GM19438 (cell line): ENCODE measurements around the gene OR5H6.
"Not testable (repeated sequence)": the region's sequence is repeated elsewhere in the genome, so short reads cannot be mapped to it uniquely, and the experiment has no call there.

Experiments
- ATAC-seq: cut with Tn5 transposase; IDR thresholded peaks from one replicate; pipeline ENCODE4 v1.9.1; 2021; ENCODE audit warnings: low read depth; ENCODE audit not compliant: unreplicated experiment

OR5H6 gene

DNA sequence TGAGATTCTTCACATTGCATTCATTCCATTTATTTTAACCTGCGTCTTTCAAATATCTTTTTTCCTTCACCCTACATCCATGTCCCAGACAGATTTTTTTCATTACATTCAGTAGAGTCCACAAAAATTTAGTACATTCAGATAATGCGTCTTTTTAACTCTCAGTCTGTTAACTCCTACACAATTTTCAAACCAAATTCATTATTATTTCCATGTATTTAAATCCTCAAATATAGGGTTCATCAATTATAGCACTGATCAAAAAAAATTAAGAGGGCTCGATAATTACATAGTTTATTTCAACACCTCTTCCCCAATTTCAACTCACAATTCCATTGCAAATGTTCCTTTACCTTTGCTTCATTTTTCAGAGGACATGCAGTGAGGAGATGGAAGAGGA, at the start of gene OR5H6:
Gene OR5H6, plus strand, starts transcription at position 301 of the 400 bp plus-strand sequence. Its CDS starts 89 bp downstream, at position 390.
- no peak for ATAC-seq

DNA sequence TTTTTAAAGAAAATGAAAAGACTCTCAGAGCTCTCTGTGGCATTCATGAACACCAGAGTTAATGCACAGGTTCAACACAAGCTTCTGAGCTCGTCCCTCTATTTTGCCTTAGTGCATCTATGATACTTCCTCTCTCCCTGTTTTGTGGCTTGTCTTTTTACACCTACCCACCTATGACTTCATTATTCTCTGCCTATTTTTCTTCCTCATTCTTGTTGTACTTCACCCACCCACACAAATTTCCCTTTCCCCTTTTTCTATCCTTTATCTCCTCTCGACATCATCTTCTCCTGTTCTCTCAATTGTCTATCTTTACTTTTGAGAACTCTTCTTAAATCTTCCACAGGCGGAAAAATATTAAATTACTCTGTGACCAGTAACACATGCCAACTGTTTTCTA, 49.0 kb upstream of the OR5H6 start:
- no peak for ATAC-seq

DNA sequence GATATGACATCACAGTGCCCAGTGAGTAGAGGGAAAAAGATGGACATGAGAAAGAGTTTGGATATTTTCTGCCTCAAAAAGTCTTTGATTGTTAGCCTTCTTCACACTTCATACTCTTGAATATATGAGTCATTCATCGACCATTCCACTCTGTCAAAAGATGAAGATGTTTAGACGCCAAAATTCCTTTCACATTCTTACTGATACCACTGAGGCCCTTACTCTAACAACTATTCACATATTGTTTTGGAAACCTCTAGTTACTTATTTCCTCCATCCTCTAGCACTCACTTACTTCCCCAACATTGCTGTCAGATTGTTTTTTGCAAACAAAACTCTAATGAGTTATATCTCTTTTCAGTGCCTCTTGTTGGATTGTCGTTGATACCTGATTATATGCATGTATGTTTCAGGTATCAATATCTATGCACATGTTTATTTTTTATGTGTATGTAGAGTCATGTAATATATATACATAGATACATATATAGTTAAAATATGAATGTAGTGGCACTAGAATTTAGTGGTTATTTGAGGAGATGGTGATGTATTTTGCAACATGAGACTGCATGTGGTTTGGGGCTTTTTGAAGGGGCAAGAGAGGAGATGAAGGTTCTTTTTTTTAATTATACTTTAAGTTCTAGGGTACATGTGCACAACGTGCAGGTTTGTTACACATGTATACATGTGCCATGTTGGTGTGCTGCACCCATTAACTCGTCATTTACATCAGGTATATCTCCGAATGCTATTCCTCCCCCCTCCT, 40.0 kb upstream of the OR5H6 start:
- ATAC-seq, result no peak

DNA sequence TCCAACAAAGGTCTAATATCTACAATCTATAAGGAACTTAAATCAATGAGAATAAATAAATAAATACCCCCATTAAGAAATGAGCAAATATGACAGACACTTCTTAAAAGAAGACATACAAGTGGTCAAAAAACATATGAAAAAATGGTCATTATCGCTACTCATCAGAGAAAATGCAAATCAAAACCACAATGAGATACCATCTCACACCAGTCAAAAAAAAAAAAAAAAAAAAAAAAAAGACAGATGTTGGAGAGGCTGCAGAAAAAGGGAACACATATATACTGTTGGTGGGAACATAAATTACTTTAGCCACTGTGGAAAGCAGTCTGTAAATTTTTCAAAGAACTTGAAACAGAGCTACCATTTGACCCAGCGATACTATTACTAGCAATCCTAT, 31.6 kb upstream of the OR5H6 start:
- ATAC-seq, result no peak

DNA sequence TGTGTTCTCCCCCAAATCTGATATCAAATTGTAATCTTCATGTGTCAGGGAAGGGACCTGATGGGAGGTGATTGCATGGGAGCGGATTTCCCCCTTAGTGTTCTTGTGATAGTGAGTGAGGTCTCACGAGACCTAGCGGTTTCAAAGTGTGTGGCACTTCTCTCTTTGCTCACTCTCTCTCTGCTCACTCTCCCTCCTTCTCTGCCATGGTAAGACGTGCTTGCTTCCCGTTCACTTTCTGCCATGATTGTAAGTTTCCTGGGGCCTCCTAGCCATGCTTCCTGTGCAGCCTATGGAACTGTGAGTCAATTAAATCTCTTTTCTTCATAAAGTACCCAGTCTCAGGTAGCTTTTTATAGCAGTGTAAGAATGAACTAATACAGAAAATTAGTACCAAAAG, 30.6 kb upstream of the OR5H6 start:
- ATAC-seq, result no peak

DNA sequence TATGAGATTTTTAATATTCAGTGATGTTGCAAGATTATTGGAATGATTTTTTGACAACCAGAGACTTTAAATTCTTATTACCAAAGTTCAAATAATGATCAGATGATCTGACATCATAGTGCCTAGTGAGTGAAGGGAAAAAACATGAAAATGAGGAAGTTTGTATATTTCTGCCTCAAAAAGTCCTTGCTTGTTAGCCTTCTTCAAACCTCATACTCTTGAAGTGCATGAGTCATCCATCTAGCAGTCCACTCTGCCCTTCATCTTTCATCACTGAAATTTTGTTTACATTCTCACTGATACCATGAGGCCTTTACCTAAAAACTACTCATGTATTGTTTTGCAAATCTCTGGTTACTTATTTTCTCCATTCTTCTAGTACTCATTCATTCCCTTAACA, 23.9 kb upstream of the OR5H6 start:
- no peak for ATAC-seq

DNA sequence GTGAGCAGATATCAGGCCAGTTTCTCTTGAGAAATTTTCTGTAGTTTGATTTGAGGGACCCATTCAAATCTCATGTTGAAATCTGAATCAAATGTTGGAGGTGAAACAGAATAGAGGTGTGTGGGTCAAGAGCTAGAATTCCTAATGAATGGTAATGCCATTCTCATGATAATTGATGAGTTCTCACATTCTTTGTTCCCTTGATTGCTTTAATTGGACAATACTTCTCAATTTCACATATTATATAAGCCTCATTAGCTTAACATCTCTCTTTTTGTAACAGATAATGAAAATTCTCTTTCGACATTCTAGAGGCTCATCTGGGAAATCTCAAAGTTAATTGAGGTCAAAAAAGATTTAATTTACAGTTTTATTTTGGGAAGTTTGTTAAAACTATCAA, 21.9 kb upstream of the OR5H6 start:
- no peak for ATAC-seq

DNA sequence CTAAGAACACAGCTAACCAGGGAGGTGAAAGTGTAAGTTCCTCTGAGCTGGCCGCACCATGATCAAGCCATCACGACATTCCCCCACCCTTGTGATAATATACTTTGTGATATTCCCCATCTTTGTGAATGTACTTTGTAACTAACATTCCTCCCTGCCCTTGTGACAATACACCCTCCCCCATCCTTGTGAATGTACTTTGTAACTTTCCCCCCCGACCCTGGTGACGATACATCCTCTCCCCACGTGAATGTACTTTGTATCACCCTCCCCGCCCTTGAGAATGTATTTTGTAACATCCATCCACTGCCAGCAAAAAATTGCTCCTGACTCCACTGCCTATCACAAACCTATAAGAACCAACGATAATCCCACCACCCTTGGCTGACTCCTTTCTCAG, 20.2 kb upstream of the OR5H6 start:
- no peak for ATAC-seq

DNA sequence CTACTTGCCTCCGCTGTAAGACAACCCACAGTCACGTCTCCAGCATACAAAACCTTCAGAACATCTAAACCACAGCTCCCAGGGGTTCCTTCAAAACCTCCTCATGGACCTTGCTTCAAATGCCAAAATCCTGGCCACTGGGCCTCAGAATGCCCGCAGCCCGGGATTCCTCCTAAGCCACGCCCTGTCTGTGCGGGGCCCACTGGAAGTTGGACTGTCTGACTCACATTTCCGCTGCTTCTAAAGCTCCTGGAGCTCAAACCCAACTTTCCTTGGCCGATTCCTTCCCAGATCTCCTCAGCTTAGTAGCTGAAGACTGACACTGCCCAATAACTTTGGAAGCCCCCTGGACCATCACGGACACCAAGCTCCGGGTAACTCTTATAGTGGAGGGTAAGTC, 17.9 kb upstream of the OR5H6 start:
- no peak for ATAC-seq

DNA sequence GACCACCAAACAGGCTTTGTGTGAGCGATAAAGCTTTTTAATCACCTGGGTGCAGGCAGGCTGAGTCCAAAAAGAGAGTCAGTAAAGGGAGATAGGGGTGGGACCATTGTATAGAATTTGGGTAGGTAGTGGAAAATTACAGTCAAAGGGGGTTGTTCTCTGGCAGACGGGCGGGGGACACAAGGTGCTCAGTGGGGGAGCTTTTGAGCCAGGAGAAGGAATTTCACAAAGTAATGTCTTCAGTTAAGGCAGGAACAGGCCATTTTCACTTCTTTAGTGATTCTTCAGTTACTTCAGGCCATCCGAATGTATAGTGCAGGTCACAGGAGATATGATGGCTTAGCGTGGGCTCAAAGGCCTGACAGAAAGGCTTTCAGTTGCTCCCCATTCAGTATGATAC, 8.0 kb upstream of the OR5H6 start:
- not testable (repeated sequence) for ATAC-seq

DNA sequence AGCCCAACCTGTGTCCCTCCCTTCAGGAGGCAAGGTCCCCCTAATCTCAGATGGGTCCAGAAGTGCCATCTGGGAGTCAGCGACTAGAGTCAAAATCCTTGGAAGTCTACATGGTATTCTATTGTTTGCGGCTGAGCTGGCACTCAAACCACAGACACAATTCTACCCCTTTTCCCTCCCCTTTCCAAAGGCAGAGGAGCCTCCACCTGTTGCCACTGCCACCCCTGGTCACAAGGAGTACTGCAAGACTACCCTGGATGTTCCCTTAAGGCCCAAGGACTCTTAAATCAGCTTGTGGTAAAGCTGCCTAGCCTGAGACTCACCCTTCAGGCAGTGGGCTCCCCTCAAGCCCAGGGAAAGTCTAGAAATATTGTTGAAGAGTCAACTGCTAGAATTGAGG, 4.3 kb upstream of the OR5H6 start:
- ATAC-seq, result peak; percentile 72

DNA sequence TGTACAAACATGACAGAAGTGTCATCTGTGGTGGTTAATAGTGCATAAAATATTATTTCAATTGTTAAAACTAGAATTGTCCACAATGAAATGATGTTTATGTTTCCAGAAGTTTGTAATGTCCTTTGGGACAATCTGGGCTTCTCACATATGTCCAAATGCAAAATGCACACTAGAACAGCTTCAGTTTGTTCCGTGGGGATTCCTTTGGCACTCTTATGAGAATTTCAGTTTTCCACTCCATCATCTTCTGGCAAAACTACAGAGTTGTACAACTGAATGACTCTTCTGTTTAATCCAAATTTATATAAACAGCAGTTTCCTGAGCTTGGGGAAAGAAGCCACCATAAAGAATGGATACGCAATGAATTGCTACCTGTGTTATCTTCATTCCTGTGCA, 2.0 kb upstream of the OR5H6 start:
- no peak for ATAC-seq

DNA sequence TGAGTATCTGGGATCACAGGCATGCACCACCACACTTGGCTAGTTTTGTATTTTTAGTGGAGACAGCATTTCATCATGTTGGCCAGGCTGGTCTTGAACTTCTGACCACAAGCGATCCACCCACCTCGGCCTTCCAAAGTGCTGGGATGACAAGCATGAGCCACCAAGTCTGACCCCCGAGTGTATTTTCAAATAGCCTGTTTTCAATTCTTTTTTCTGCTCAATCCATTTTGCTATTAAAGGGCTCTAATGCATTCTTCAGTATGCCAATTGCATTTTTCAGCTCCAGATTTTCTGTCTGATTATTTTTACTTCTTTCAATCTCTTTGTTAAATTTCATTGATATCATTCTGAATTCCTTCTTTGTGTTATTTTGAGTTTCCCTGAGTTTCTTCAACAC, 5.8 kb downstream of the OR5H6 start:
- ATAC-seq, result no peak

DNA sequence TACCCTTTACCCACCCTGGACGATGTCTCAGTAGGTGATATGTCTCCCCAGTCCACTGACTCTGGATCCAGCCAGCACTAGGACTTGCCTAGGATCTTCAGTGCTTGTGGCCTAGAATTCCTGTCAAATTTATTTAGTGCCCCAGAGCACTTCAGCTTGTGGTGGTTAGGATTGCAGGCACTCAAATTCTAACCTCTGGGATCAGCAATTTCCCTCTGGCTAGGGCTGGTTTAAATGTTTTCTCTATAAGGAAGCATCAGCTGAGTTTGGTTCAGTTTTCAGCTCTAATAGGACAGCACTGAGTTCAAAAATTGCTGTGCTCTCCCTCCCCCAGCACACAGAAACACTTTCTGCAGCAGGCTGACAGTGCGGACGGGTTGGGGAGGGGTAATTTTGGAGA, 8.1 kb downstream of the OR5H6 start:
- no peak for ATAC-seq

DNA sequence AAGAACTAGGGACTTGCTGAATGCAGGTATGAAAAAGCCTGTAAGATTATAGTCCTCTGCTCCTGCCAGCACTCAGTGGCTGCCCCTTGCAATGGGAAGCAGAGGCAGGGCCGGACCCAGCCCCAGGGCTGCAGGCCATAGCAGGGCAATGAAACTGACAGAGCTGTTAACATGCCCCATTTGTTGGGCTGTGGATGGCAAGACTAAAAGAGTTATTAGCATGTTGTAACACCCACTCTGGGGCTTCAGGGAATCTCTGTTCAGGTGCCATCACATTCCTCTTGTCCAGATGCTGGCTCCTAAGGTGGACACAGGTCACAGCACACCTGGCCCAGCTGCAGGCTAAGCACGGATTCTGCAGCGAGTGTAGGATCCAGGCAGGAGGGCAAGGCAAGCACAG, 10.9 kb downstream of the OR5H6 start:
- no peak for ATAC-seq

DNA sequence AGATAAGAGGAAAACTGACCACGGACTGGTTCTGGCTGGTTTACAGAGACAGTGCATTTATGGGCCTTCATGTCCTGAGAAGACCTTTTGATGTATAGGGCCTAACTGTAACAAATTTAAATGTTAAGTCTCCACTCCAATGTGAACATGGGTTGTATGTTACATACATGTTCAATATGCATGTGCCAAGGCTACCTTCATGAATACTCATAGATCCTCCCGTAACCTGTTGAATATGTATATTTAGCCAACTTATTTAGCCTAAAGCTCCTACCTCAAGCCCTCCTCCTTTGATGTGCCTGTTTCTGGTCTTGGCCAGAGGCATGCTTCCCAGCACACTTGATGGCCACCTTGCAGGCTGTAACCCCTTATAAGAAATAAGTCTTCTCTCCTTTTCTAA, 18.2 kb downstream of the OR5H6 start, which contains the start of gene OR5H2:
Gene OR5H2, plus strand, starts transcription at position 301 of the 400 bp plus-strand sequence. CDS start 398 bp downstream, outside the sequence.
- no peak for ATAC-seq

DNA sequence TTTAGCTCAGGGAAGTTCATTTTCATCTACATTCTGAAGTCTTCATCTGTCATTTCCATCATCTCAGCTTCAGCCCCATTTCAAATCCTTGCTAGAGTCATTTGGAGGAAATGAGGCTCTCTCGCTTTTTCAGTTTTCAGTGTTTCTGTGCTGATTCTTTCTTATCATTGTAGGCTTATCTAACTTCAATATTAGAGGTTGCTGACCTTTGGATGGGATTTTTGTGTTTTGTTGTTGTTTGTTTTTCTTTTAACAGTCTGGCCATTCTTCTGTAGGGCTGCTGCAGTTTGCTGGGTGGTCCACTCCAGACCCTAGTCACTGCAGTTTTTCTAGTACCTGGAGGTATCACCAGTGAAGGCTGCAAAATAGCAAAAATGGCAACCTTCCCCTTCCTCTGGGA, 26.9 kb downstream of the OR5H6 start:
- no peak for ATAC-seq

DNA sequence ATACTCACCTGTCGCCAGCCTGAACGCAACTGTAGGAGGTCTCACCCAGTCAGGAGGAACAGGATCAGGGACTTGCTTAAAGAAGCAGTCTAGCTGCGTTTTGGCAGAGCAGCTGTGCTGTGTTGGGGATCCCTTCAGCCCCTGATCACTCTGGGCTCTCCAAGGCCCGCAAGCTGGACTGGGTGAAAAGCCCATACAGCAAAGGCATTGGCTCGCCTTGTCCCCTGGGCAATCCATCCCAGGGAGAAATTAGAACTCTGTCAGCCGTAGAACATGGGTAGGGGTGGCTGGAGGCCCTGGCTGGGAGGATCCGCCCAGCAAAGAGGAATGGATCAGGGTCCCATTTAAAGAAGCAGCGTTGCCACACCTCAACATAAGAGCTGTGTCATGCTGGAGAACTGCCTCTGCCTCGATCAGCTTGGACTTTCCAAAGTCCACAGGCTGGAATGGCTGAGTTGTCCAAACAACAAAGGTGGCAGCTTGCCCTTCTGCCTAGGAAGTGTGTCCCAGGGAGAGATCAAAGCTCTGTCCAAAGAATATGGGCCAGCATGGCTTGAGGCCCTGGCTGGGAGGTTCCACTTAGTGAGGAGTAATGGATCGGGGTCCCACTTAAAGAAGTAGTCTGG, 27.4 kb downstream of the OR5H6 start:
- ATAC-seq, result no peak
